Natural killer cell (primary cell): ENCODE data around the gene FGF2. TPM values are rescaled to one million over a fixed set of nuclear protein-coding genes. Genes with fewer than 3 reads are reported as not detected.

Experiments used
- ATAC-seq, 3 donors: fragments of 150-1000 bp in 2 of 3; fragments of 200-7000 bp in 1 of 3; cut with Tn5 transposase; 1 replicate in 1 of 3; 2 replicates in 2 of 3; pipeline ENCODE4 v1.10.0; 2021; ENCODE audit warnings: mild to moderate bottlenecking in 2 of 3, moderate library complexity in 2 of 3
- DNase-seq, 2 donors: peaks; one replicate each; pipeline versions ENCODE4 v3.0.0 to v3.0.0-alpha.2; 2013 to 2021; ENCODE audit warnings: mixed read lengths in 1 of 2
- H3K27ac ChIP-seq: one replicate; pipeline ENCODE4 v1.5.1; 2013; ENCODE audit warnings: mild to moderate bottlenecking, low read length
- H3K27me3 ChIP-seq: one replicate; pipeline ENCODE4 v1.6.1; 2013; ENCODE audit warnings: low read length; ENCODE audit not compliant: control insufficient read depth, insufficient read depth
- H3K36me3 ChIP-seq: one replicate; pipeline ENCODE4 v1.6.1; 2013; ENCODE audit warnings: low read length; ENCODE audit not compliant: control insufficient read depth, insufficient read depth
- H3K4me1 ChIP-seq: one replicate; pipeline ENCODE4 v1.6.1; 2013; ENCODE audit warnings: low read length; ENCODE audit not compliant: control insufficient read depth, insufficient read depth
- H3K4me3 ChIP-seq: one replicate; pipeline ENCODE4 v1.5.1; 2013; ENCODE audit warnings: low read length
- H3K9me3 ChIP-seq: one replicate; pipeline ENCODE4 v1.6.1; 2013; ENCODE audit warnings: low read length; ENCODE audit not compliant: control insufficient read depth, insufficient read depth
- H3K27ac Mint-ChIP-seq, 2 donors: one replicate each; pipeline ENCODE4 v1.8.0; 2022; ENCODE audit warnings: mild to moderate bottlenecking in 2 of 2, mixed read lengths in 2 of 2, moderate library complexity in 1 of 2
- H3K27me3 Mint-ChIP-seq, 2 donors: one replicate each; pipeline ENCODE4 v1.8.0; 2022; ENCODE audit warnings: low read depth in 2 of 2, mixed read lengths in 2 of 2
- H3K36me3 Mint-ChIP-seq: one replicate; pipeline ENCODE4 v1.8.0; 2022; ENCODE audit warnings: mixed read lengths
- H3K4me1 Mint-ChIP-seq, 2 donors: one replicate each; pipeline ENCODE4 v1.8.0; 2022; ENCODE audit warnings: mixed read lengths in 2 of 2
- H3K4me3 Mint-ChIP-seq: one replicate; pipeline ENCODE4 v1.8.0; 2022; ENCODE audit warnings: mild to moderate bottlenecking, moderate library complexity, mixed read lengths
- H3K9me3 Mint-ChIP-seq, 2 donors: one replicate each; pipeline ENCODE4 v1.8.0; 2022; ENCODE audit warnings: mixed read lengths in 2 of 2
- WGBS: methylation state at CpG from one replicate; pipeline ENCODE4 v1.1.7; 2013; ENCODE audit warnings: missing lambda C conversion rate; ENCODE audit not compliant: insufficient coverage; 5-methylcytosine and 5-hydroxymethylcytosine counted together
- intact Hi-C: fragments of 100-400 bp; cut with micrococcal nuclease; formaldehyde crosslinking; loops from one replicate; pipeline ENCODE4 v1.14.2; 2022
- total RNA-seq, 4 donors: library from RNA; stranded (reverse); fragments of 120-200 nt in 1 of 4; gene quantifications; one replicate each; pipeline versions ENCODE4 v1.2.3 to v1.2.4, GENCODE V29; 2013 to 2022
- TF ChIP-seq, protein P1 (sequence below): fragments of 200-600 bp; IDR thresholded peaks from one replicate; pipeline ENCODE4 v1.8.0; 2022; ENCODE audit warnings: antibody characterized with exemption

FGF2 gene
- total RNA-seq, 3 donors from 2014 or later (not counting 1 experiment from before 2014, with no cell fraction given), result not detected

DNA sequence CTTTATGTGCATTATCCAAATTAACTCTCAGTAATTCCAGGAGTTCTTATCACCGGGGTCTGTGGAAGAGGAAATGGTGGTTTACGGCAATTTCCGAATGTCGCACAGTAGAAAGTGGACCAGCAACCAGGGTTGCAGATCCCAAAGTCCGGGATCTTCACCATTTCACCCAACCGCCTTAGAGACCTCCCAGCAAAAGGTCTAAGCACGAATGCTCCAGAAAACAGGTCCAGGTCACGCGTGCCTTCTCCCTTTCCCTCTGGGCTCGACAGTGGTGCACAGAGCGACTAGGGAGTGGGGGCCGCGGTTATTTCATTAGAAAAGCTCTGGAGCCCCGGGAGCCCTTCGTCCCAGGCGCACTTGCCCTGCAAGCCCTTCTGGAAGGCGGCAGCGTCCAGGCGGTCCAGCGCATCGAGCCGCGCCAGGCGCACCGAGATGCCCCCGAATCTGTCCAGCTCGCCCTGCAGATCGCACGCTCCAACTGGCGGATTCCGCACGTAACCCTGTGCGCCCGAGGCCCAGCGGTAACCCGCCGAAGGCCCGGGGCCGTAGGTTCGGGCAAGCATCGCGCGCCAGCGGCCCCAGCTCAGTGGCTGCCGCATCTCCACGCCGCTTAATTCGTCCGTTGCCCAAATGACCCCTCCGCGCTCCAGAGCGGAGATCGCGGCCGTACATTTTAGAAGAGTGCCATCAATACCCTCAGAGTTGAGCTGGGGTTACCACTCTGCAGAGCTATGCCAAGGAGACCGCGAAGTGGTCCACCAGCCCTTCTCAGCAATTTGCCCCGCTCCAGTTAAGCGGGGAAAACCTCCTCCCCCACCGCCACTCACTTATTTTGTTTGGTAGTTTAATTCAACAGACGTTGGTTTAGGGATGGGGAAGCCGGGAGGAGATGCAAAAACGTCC lies 95.6 kb downstream of the FGF2 start, which contains the start of gene NUDT6:
NUDT6 (minus strand) TSS at position 627 of the 906 bp plus-strand sequence; CDS start at position 602, 25 bp downstream.
- Histone ChIP-seq H3K36me3 (no peaks in the 10 kb centered on the region), H3K9me3 (no peaks in the 10 kb centered on the region), H3K27me3 (no peaks in the 10 kb centered on the region), H3K4me3 (peak within 1 kb of the TSS; percentile 84), H3K4me1 (peaks cover 4% of the 10 kb centered on the region), H3K27ac (peak within 1 kb of the TSS; percentile 65)
- Mint-ChIP-seq H3K36me3 (no peaks in the 10 kb centered on the region), H3K4me3 (peak within 1 kb of the TSS; percentile 97), H3K4me1 (no peaks in the 10 kb centered on the region), H3K9me3 (no peaks in the 10 kb centered on the region), H3K27me3 (no peaks in the 10 kb centered on the region), H3K27ac (peak within 1 kb of the TSS; percentile 89 to 92)
- intact Hi-C loops, result loop anchor here (1.0 kb wide), 1 partner anchor 190 kb away; the partner anchor contains the start of gene BBS12
- ATAC-seq (peak; percentile 50 to 63 (median 61)), DNase-seq (peak; percentile 29 to 57)
- TF ChIP-seq, protein P1, sequence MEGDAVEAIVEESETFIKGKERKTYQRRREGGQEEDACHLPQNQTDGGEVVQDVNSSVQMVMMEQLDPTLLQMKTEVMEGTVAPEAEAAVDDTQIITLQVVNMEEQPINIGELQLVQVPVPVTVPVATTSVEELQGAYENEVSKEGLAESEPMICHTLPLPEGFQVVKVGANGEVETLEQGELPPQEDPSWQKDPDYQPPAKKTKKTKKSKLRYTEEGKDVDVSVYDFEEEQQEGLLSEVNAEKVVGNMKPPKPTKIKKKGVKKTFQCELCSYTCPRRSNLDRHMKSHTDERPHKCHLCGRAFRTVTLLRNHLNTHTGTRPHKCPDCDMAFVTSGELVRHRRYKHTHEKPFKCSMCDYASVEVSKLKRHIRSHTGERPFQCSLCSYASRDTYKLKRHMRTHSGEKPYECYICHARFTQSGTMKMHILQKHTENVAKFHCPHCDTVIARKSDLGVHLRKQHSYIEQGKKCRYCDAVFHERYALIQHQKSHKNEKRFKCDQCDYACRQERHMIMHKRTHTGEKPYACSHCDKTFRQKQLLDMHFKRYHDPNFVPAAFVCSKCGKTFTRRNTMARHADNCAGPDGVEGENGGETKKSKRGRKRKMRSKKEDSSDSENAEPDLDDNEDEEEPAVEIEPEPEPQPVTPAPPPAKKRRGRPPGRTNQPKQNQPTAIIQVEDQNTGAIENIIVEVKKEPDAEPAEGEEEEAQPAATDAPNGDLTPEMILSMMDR, result no peak
- under 1% methylated on average over 60 of the region's 63 CpGs for WGBS

DNA sequence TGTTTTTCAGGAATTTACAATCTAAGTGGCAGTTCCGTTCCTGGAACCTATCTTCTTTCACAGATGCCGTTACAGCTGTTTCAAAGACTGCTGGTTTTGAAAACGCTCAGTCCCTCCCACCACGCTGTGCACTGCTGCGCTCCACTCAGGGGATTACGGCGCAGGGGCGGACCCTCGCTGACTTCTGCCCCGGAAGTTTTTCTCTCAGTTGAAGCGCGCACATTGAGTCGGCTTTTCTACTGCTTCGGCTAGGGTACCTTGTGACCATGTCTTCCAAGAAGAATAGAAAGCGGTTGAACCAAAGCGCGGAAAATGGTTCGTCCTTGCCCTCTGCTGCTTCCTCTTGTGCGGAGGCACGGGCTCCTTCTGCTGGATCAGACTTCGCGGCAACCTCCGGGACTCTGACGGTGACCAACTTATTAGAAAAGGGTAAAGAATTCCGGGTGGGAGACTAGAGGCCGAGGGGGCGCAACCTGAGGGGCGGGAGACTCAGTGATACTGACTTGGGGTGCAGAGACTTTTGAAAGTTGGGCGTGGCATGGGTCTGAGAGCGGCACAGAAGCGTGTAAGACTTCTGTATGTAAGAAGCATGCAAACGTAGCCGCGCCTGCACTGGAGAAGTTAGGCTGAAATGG lies 96.4 kb downstream of the FGF2 start:
- no peaks in the 10 kb centered on the region for H3K27me3 ChIP-seq
- TF ChIP-seq, protein P1, result no peak
- H3K27ac ChIP-seq, result peak overlapping the region; percentile 65
- H3K9me3 ChIP-seq, result no peaks in the 10 kb centered on the region
- intact Hi-C loops, result loop anchor here (1.0 kb wide), 1 partner anchor 191 kb away; the partner anchor contains the start of gene BBS12
- 0% methylated on average over 34 of the region's 34 CpGs for WGBS
- H3K4me1 ChIP-seq, result peaks cover 4% of the 10 kb centered on the region
- H3K4me3 Mint-ChIP-seq, result peak overlapping the region; percentile 97
- peak; percentile 97 to 98 (median 97) for ATAC-seq
- no peaks in the 10 kb centered on the region for H3K36me3 Mint-ChIP-seq
- peaks cover 3% of the 10 kb centered on the region for H3K36me3 ChIP-seq
- peak; percentile 68 to 93 for DNase-seq
- peak overlapping the region; percentile 84 for H3K4me3 ChIP-seq
- H3K9me3 Mint-ChIP-seq, result no peaks in the 10 kb centered on the region
- no peaks in the 10 kb centered on the region for H3K27me3 Mint-ChIP-seq
- peak overlapping the region; percentile 89 to 92 for H3K27ac Mint-ChIP-seq
- no peaks in the 10 kb centered on the region for H3K4me1 Mint-ChIP-seq

DNA sequence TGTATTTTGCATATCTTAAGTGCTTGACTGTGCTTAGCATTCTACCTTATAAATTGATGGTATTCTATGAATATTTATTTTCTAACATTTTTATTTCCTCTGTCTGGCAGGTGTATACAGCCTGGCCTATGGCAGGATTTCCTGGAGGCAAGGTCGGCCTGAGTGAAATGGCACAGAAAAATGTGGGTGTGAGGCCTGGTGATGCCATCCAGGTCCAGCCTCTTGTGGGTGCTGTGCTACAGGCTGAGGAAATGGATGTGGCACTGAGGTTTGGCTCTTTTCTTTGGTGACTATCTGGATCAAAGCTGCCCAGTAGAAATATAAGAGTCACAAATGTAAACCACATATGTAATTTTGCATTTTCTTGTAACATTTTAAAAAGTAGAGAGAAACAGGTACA lies 102.3 kb downstream of the FGF2 start:
- intact Hi-C loops, result no loop called here
- ATAC-seq (no peak), DNase-seq (no peak)
- H3K4me1 Mint-ChIP-seq, result no peaks in the 10 kb centered on the region
- Histone ChIP-seq H3K9me3 (no peaks in the 10 kb centered on the region), H3K4me1 (no peaks in the 10 kb centered on the region), H3K27me3 (no peaks in the 10 kb centered on the region), H3K4me3 (no peak overlapping the region), H3K27ac (no peak overlapping the region), H3K36me3 (peaks cover 33% of the 10 kb centered on the region)
- H3K9me3 Mint-ChIP-seq, result no peaks in the 10 kb centered on the region
- TF ChIP-seq, protein P1, result no peak
- no peaks in the 10 kb centered on the region for H3K27me3 Mint-ChIP-seq
- H3K36me3 Mint-ChIP-seq, result peaks cover under 1% of the 10 kb centered on the region
- 68% methylated on average over 1 of the region's 1 CpG for WGBS
- no peak overlapping the region for H3K4me3 Mint-ChIP-seq
- H3K27ac Mint-ChIP-seq, result no peak overlapping the region
